BJ (cell line): ENCODE data around the gene DHRSX. TPM values are rescaled to one million over a fixed set of nuclear protein-coding genes. Genes with fewer than 3 reads are reported as not detected.

Source experiments
- CTCF ChIA-PET: fragments of 350-600 bp; formaldehyde crosslinking; extraction: SDS; loops from one replicate; lab custom pipeline; 2021; ENCODE audit warnings: antibody characterized with exemption, inconsistent platforms; lab: Yijun Ruan, JAX
- POLR2A ChIA-PET: fragments of 300-600 bp; sonication (Branson Sonifier 250); formaldehyde crosslinking; extraction: SDS; loops from one replicate; lab custom pipeline; 2021; ENCODE audit warnings: antibody characterized with exemption; lab: Charles Lee
- DNase-seq: peaks from one replicate; pipeline ENCODE4 v3.0.0-alpha.2; 2011; ENCODE audit warnings: low read depth
- H3K27me3 ChIP-seq: 2 replicates; pipeline ENCODE4 v1.6.0; 2011; ENCODE audit warnings: low read length; ENCODE audit not compliant: control insufficient read depth, insufficient read depth
- H3K36me3 ChIP-seq: 2 replicates; pipeline ENCODE4 v1.5.1; 2011; ENCODE audit warnings: low read length; ENCODE audit not compliant: control insufficient read depth, insufficient read depth
- H3K4me3 ChIP-seq: 2 replicates; pipeline ENCODE4 v1.5.1; 2011; ENCODE audit warnings: low read depth, mild to moderate bottlenecking, control low read depth, low read length
- polyA plus RNA-seq: library from polyadenylated mRNA; depleted of rRNA; stranded (reverse); fragments of >200 nt; gene quantifications from 2 replicates; pipeline ENCODE4 v1.2.3, GENCODE V29; 2011
- TF ChIP-seq, protein P1 (sequence below): IDR thresholded peaks from 2 replicates; pipeline ENCODE4 v1.5.1; 2011; ENCODE audit warnings: low read depth, mild to moderate bottlenecking, control low read depth, inconsistent platforms, low read length, moderate library complexity; ENCODE audit not compliant: insufficient read depth

The DHRSX gene
- polyA plus RNA-seq, 1 experiment, result 66.2 TPM

DNA sequence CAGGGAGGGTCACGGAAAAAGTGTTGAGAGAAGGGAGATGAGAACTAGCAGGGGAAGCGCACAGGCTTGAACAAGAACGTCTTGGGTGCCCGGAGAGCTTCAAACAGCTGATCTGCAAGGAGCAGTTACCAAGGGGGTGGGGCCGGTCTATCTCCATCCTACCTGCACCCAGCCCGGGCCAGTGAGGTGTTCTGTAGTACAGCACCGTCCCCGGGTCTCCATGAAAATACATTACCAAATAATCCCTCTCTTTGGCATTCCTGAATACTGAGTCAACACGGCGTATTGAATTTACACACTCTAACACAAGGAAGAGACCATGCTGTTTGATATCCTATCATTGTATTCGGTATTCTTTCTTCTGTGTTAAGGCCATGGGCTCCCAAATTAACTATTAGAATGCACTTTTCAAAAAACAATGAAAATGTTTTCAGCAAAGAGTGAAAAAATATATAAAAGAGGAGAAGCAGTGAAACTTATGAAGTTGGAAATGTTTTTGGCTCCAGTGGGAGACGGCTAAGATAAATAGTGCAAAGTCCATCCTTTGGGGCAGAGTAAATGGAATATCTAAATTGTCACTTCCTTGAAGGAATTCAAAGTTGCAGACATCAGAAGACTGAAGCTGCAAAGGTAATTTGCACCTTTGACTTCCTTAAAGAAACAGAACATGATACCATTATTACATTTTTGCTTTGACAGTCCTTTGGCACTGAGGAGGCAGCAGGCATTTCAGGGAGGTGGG is 90.3 kb downstream of the DHRSX start:
- Histone ChIP-seq H3K36me3 (peaks cover 2% of the 10 kb centered on the region; the same call in 1 of the 2 replicates), H3K27me3 (no peaks in the 10 kb centered on the region), H3K4me3 (no peak overlapping the region)
- DNase-seq, result no peak
- ChIA-PET POLR2A (no interaction called here), CTCF (no interaction called here)
- TF ChIP-seq, protein P1, sequence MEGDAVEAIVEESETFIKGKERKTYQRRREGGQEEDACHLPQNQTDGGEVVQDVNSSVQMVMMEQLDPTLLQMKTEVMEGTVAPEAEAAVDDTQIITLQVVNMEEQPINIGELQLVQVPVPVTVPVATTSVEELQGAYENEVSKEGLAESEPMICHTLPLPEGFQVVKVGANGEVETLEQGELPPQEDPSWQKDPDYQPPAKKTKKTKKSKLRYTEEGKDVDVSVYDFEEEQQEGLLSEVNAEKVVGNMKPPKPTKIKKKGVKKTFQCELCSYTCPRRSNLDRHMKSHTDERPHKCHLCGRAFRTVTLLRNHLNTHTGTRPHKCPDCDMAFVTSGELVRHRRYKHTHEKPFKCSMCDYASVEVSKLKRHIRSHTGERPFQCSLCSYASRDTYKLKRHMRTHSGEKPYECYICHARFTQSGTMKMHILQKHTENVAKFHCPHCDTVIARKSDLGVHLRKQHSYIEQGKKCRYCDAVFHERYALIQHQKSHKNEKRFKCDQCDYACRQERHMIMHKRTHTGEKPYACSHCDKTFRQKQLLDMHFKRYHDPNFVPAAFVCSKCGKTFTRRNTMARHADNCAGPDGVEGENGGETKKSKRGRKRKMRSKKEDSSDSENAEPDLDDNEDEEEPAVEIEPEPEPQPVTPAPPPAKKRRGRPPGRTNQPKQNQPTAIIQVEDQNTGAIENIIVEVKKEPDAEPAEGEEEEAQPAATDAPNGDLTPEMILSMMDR, result no peak

DNA sequence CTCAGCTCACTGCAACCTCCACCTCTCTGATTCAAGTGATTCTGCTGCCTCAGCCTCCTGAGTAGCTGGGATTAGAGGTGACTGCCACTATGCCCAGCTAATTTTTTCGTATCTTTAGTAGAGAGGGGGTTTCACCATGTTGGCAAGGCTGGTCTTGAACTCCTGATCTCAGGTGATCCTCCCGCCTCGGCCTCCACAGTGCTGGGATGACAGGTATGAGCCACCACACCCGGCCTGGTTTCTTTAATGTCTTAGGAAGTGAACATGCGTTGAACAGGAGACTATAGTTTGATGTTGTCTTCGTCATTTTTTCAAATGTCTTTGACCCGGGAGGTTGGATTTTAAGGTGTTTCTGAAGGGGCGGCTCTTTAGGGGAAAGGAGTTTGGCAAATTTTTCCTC is 91.0 kb downstream of the DHRSX start:
- Histone ChIP-seq H3K27me3 (no peaks in the 10 kb centered on the region), H3K36me3 (peaks cover 2% of the 10 kb centered on the region; the same call in 1 of the 2 replicates), H3K4me3 (no peak overlapping the region)
- no peak for DNase-seq
- TF ChIP-seq, protein P1, result no peak
- CTCF ChIA-PET, result no interaction called here
- POLR2A ChIA-PET, result no interaction called here

DNA sequence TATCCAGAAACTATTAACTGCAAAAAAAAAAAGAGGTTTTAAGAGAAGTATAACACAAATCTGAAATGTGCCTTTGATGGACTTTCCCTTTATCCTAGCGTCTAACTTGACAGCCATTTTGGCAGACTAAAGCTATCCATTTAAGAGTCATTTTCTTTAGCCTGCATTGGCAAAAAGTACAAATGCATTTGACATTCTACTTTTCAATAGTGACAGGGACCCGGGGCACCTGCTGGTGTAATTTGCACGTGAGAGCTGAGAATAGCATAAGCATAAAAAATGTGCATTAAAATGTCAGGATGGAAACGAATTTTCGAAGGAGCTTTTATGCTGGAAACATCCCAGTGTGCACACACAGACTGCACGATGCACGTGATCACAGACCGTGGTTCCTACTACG is 91.9 kb downstream of the DHRSX start:
- H3K27me3 ChIP-seq, result no peaks in the 10 kb centered on the region
- no peak overlapping the region for H3K4me3 ChIP-seq
- ChIA-PET CTCF (no interaction called here), POLR2A (no interaction called here)
- DNase-seq, result no peak
- TF ChIP-seq, protein P1, result no peak
- H3K36me3 ChIP-seq, result peaks cover 2% of the 10 kb centered on the region; the same call in 1 of the 2 replicates

DNA sequence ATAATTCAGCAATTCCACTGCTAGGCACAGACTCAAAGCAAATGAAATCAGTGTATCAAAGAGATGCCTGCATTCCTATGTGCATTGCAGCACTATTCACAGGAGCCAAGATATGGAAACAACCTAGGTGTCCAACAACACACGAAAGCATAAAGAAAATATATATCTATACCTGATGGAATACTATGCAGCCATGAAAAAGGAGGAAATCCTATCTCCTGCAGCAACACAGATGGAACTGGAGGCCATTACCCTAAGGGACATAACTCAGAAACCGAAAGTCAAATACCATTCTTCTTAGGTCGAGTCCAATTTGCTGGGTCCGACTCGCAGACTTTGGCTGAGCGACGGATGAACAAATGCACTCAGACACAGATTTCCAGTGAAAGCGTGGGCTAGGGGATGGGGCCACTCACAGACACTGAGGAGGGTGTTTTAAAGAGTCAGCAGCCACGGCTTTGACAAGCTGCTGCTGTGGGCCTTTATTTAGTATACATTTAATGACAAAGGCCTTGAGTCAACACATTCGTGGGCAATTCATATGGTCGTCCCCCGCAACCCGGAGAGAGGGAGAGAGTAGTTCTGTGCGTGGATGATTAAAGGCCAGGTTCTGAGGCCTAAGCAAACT is 93.8 kb downstream of the DHRSX start:
- Histone ChIP-seq H3K27me3 (no peaks in the 10 kb centered on the region), H3K36me3 (peaks cover 4% of the 10 kb centered on the region), H3K4me3 (no peak overlapping the region)
- CTCF ChIA-PET, result no interaction called here
- POLR2A ChIA-PET, result no interaction called here
- DNase-seq, result no peak
- TF ChIP-seq, protein P1, result no peak

DNA sequence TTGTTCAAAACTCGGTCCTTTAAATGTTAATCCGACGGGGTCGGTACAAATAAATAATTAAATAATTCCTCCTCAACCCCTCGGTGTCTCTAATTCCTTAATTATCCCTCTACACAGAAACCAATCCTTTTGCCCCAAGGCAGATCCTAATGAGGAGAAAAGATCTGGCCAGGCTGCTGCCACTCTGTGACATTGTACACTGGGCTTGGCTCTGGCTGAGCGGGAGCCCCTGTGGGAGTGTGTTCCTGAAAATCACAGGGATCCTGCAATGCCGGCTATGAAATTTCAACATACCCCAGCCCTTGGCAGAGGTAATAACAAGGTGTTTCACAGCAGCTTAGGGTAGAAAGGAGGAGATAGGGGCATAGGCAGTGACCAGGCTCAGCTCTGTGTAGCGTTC is 96.0 kb downstream of the DHRSX start:
- no peak overlapping the region for H3K4me3 ChIP-seq
- TF ChIP-seq, protein P1, result no peak
- H3K36me3 ChIP-seq, result peaks cover 4% of the 10 kb centered on the region
- DNase-seq, result no peak
- H3K27me3 ChIP-seq, result no peaks in the 10 kb centered on the region
- ChIA-PET CTCF (no interaction called here), POLR2A (no interaction called here)
